Measurements from ENCODE around the gene TBPL1.

GRCh38 chr6:134016558-134016814, 63.5 kb downstream of the TBPL1 start:
- no peak for TF ChIP-seq CTCF (optimal IDR thresholded peaks at IDR 0.05 in 1 of 3, IDR thresholded peaks at IDR 0.05 in 1 of 3, conservative IDR thresholded peaks at IDR 0.05 in 1 of 3; ENCODE audit: extremely low read depth in 1 of 3, insufficient read depth in 2 of 3, low read length in 3 of 3)
- TF ChIP-seq EZH2 (IDR thresholded peaks at IDR 0.05; ENCODE audit: low read length): no peak
